WTC11 (cell line): Measurements from ENCODE around the gene ZNF253.

ENCODE experiments used
- FOXJ3 ChIP-seq: sonication (generic); formaldehyde crosslinking; IDR thresholded peaks from 2 replicates; pipeline ENCODE4 v1.9.0; 2021; ENCODE audit warnings: missing genetic modification reagents, mild to moderate bottlenecking, borderline replicate concordance
- GABPB1 ChIP-seq: sonication (generic); formaldehyde crosslinking; IDR thresholded peaks from 2 replicates; pipeline ENCODE4 v1.8.1; 2023; ENCODE audit warnings: mild to moderate bottlenecking, missing genetic modification reagents
- GRHL2 ChIP-seq: fragments of 250-450 bp; sonication (Bioruptor Pico); IDR thresholded peaks from 2 replicates; pipeline ENCODE4 v1.8.0; 2022; ENCODE audit warnings: mild to moderate bottlenecking, moderate library complexity; ENCODE audit not compliant: insufficient replicate concordance, severe bottlenecking
- IRF2 ChIP-seq: sonication (generic); formaldehyde crosslinking; IDR thresholded peaks from 2 replicates; pipeline ENCODE4 v1.8.0; 2022; ENCODE audit warnings: low read depth, missing genetic modification reagents, borderline replicate concordance
- NR2C2 ChIP-seq: sonication (generic); formaldehyde crosslinking; IDR thresholded peaks from 2 replicates; pipeline ENCODE4 v1.8.0; 2022; ENCODE audit warnings: mild to moderate bottlenecking, missing genetic modification reagents
- SMAD3 ChIP-seq: sonication (generic); formaldehyde crosslinking; IDR thresholded peaks from 2 replicates; pipeline ENCODE4 v1.8.0; 2022; ENCODE audit warnings: missing genetic modification reagents, mild to moderate bottlenecking, borderline replicate concordance
- SMAD4 ChIP-seq: sonication (generic); formaldehyde crosslinking; IDR thresholded peaks from 2 replicates; pipeline ENCODE4 v1.8.0; 2022; ENCODE audit warnings: mild to moderate bottlenecking, missing genetic modification reagents
- ZBTB21 ChIP-seq: sonication (generic); formaldehyde crosslinking; IDR thresholded peaks from 2 replicates; pipeline ENCODE4 v1.8.1; 2023; ENCODE audit warnings: mild to moderate bottlenecking, missing genetic modification reagents, borderline replicate concordance
- ZNF121 ChIP-seq: sonication (generic); formaldehyde crosslinking; IDR thresholded peaks from 2 replicates; pipeline ENCODE4 v1.8.0; 2023; ENCODE audit warnings: missing genetic modification reagents
- ZNF263 ChIP-seq: sonication (generic); formaldehyde crosslinking; IDR thresholded peaks from 2 replicates; pipeline ENCODE4 v1.8.1; 2022; ENCODE audit warnings: low read depth, mild to moderate bottlenecking, moderate library complexity, missing genetic modification reagents
- TF ChIP-seq, protein P1 (sequence below): sonication (generic); formaldehyde crosslinking; IDR thresholded peaks from 2 replicates; pipeline ENCODE4 v1.8.0; 2023; ENCODE audit warnings: mild to moderate bottlenecking, missing genetic modification reagents
- TF ChIP-seq, protein P2 (sequence below): sonication (generic); formaldehyde crosslinking; IDR thresholded peaks from 2 replicates; pipeline ENCODE4 v1.8.1; 2022; ENCODE audit warnings: mild to moderate bottlenecking, moderate library complexity, missing genetic modification reagents
- TF ChIP-seq, protein P3 (sequence below): fragments of 200-600 bp; IDR thresholded peaks from 2 replicates; pipeline ENCODE4 v1.8.0; 2022; ENCODE audit warnings: antibody characterized with exemption
- TF ChIP-seq, protein P4 (sequence below): fragments of 250-450 bp; sonication (Bioruptor Pico); IDR thresholded peaks from 2 replicates; pipeline ENCODE4 v2.1.2; 2022; ENCODE audit warnings: mild to moderate bottlenecking, moderate library complexity

DNA sequence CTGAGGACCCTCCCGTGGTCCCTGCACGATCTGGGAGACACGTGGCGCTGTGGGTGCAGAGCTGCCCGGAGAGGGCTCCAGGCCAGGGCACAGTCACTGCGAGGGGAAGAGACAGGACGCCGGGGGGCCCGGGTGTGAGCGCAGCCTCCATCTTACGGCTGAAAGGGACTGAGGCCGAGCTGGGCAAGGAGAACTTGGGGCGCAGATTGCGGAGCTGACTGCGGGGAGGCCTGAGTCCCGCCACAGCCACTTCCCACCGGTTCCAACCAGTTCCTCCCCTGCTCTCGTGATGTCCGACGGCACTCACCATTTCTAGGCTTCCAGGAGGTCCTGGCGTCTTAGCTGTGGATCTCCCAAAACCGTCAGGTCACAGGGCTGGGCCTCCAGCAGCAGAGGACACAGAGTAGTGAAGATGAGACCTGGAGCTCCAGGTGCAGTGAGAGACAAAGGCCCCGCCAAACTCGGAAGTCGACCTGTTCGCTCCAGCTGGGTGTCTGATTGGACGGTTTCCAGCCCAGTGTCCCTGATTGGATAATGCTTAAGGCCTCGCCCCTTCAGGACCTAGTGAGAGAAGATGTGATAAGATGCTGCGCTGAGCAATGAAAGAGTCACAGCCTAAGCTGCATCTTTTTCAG, 4.8 kb upstream of the ZNF253 start:
- TF ChIP-seq, protein P1, sequence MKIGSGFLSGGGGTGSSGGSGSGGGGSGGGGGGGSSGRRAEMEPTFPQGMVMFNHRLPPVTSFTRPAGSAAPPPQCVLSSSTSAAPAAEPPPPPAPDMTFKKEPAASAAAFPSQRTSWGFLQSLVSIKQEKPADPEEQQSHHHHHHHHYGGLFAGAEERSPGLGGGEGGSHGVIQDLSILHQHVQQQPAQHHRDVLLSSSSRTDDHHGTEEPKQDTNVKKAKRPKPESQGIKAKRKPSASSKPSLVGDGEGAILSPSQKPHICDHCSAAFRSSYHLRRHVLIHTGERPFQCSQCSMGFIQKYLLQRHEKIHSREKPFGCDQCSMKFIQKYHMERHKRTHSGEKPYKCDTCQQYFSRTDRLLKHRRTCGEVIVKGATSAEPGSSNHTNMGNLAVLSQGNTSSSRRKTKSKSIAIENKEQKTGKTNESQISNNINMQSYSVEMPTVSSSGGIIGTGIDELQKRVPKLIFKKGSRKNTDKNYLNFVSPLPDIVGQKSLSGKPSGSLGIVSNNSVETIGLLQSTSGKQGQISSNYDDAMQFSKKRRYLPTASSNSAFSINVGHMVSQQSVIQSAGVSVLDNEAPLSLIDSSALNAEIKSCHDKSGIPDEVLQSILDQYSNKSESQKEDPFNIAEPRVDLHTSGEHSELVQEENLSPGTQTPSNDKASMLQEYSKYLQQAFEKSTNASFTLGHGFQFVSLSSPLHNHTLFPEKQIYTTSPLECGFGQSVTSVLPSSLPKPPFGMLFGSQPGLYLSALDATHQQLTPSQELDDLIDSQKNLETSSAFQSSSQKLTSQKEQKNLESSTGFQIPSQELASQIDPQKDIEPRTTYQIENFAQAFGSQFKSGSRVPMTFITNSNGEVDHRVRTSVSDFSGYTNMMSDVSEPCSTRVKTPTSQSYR (CRISPR knock-in tag), result no peak
- TF ChIP-seq FOXJ3 (CRISPR knock-in tag) (no peak), NR2C2 (no peak), ZNF263 (CRISPR knock-in tag) (no peak), IRF2 (CRISPR knock-in tag) (no peak), SMAD3 (CRISPR knock-in tag) (no peak; the same call in 1 of the 2 replicates), ZBTB21 (CRISPR knock-in tag) (no peak), GABPB1 (no peak), SMAD4 (no peak), ZNF121 (CRISPR knock-in tag) (no peak), GRHL2 (CRISPR knock-in tag) (no peak)
- TF ChIP-seq, protein P2, sequence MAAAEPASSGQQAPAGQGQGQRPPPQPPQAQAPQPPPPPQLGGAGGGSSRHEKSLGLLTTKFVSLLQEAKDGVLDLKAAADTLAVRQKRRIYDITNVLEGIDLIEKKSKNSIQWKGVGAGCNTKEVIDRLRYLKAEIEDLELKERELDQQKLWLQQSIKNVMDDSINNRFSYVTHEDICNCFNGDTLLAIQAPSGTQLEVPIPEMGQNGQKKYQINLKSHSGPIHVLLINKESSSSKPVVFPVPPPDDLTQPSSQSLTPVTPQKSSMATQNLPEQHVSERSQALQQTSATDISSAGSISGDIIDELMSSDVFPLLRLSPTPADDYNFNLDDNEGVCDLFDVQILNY, result peak; percentile 62; the same call in 1 of the 2 replicates
- TF ChIP-seq, protein P3, sequence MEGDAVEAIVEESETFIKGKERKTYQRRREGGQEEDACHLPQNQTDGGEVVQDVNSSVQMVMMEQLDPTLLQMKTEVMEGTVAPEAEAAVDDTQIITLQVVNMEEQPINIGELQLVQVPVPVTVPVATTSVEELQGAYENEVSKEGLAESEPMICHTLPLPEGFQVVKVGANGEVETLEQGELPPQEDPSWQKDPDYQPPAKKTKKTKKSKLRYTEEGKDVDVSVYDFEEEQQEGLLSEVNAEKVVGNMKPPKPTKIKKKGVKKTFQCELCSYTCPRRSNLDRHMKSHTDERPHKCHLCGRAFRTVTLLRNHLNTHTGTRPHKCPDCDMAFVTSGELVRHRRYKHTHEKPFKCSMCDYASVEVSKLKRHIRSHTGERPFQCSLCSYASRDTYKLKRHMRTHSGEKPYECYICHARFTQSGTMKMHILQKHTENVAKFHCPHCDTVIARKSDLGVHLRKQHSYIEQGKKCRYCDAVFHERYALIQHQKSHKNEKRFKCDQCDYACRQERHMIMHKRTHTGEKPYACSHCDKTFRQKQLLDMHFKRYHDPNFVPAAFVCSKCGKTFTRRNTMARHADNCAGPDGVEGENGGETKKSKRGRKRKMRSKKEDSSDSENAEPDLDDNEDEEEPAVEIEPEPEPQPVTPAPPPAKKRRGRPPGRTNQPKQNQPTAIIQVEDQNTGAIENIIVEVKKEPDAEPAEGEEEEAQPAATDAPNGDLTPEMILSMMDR, result no peak
- TF ChIP-seq, protein P4, sequence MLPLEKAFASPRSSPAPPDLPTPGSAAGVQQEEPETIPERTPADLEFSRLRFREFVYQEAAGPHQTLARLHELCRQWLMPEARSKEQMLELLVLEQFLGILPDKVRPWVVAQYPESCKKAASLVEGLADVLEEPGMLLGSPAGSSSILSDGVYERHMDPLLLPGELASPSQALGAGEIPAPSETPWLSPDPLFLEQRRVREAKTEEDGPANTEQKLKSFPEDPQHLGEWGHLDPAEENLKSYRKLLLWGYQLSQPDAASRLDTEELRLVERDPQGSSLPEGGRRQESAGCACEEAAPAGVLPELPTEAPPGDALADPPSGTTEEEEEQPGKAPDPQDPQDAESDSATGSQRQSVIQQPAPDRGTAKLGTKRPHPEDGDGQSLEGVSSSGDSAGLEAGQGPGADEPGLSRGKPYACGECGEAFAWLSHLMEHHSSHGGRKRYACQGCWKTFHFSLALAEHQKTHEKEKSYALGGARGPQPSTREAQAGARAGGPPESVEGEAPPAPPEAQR (CRISPR knock-in tag), result no peak
